ENCODE measurements around the gene CMTM1.
A peak's percentile ranks its signal among the peaks of the same experiment; 100 is the strongest.
"Not testable (repeated sequence)": the region's sequence is repeated elsewhere in the genome, so short reads cannot be mapped to it uniquely, and the experiment has no call there.

CMTM1 gene

DNA sequence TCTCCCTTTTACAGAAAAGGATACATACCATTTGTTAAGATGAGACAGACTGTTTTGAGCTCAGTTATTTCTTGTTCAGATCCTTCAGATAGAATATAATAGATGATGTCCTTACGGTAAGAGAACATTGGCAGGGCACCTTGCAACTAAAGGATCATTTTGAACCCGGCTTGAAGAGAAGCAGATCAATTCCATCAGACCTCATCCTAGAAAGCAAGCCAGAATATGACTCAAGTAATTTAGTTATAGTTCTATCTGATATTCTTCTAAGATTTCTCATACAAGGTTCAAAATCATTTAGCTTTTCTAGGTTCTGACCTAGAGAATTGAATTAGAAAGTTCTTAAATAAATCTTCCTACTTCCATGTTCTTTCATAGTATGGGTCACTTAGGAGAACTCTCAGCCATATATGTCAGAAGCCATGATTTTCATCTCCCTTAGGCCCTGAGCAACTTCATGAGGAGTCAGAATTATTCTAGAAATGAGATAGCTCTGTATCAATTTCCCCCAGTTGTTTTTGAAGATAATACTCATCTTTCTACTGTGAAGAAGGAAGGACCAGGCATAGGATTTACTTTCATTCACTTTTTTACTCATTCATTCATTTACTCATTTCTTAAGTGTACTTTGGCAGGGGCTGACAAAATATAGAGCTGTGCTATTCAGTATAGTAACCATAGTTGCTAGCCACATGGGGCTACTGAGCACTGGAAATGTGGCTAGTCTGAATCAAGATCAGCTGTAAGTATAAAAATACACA, 2.5 kb upstream of the CMTM1 start:
- DNase-seq: no peak

DNA sequence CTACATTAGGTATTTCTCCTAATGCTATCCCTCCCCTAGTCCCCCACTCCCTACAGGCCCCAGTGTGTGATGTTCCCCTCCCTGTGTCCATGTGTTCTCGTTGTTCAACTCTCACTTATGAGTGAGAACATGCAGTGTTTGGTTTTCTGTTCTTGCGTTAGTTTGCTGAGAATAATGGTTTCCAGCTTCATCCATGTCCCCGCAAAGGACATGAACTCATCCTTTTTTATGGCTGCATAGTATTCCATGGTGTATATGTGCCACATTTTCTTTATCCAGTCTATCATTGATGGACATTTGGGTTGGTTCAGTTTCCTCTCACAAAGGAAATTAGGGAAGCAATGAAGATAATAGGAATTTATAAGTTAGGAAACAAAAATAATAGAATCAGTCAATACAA, 1.0 kb downstream of the CMTM1 start:
- DNase-seq: not testable (repeated sequence)

DNA sequence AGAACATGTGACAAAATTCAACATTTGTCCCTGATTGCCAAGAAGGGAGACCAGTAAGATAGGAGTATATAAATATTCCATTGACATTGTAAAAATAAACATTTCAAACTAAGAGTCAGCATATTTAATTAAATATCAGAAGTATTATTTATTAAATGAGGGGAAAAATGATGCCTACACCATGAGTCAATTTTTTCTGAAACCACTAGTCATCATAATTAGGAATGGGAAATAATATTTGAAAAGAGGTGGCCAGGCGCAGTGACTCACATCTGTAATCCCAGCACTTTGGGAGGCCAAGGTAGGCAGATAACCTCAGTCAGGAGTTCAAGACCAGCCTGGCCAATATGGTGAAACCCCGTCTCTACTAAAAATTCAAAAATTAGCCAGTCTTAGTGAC, 2.1 kb downstream of the CMTM1 start:
- no peak for DNase-seq

DNA sequence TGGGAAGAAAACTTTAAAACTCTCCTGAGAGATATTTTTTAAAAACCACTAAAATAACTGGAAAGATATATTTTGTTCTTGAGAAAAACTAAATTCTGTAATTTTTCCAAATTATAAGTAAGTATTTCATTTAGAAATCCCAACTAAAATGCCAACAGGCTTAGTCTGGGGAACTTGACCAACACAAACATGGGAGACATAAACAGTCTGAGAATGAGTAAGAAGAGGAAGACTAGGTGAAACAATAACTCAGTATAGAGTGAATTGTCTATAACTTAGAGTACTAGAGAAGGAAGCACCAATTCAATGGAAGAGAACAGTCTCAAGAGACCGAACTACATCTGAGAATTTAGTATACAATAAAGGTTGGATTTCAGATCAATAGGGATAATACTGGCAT, 2.9 kb downstream of the CMTM1 start:
- no peak for DNase-seq

DNA sequence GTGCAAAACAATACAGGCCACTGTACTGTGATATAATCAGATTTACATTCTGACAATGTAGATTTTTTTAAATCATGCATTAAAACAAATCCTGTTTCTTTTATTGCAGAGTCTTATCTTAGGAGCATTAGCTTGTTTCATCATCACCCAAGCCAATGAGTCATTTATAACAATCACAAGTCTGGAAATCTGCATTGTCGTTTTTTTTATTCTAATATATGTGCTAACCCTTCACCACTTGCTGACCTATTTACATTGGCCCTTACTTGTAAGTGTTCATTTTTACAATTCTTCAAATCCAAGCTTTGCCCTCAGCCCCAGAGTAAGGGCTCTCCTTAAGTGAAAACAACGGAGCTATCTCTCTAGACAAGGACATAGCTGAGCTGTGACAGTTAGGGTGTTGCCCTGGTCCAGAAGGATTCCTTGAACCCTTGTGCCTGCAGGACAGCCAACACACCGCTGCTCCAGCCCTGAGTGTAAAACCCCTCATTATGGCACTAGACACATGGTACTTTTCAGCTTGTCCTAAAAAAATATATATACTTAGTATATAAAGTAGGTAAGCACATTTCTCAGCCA, 3.7 kb downstream of the CMTM1 start:
- no peak for DNase-seq

DNA sequence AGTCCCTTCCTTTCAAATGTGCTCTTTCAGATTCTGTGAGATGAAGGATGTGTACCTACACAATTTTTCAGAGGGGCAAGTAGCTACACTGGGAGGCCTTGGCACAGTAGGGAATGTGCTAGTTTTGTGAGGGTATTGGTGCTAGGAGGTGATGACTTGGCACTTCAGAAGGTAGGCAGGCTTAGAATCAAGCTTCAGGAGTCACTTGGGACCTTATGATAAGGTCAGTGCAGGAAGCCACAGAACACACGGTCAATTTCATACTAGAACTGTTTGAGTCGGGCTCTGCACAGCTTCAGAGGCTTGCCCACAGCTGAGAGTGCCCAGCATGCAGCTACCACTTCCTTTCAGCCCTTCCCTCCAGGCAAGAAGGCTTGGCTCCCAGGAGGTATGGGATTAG, 6.1 kb downstream of the CMTM1 start:
- DNase-seq: no peak

DNA sequence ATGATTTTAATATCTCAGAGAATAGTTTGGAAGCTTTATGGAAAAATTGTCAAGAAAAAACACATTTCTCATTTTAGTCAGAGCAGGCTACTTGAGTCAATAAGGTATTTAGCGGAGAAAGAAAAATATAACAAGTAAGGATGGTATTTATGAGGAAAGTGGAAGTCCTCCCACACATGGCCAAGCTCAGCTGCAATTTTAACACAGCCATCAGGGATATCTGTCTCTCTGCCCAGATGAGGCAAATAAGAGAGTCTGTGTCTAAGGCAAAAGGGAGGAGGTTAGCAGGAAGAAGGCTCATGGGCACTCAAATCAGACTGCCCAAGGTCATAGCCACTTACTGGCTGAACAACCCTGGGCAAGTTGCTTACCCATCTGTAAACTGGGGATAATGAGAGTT, 7.8 kb downstream of the CMTM1 start:
- DNase-seq: no peak

DNA sequence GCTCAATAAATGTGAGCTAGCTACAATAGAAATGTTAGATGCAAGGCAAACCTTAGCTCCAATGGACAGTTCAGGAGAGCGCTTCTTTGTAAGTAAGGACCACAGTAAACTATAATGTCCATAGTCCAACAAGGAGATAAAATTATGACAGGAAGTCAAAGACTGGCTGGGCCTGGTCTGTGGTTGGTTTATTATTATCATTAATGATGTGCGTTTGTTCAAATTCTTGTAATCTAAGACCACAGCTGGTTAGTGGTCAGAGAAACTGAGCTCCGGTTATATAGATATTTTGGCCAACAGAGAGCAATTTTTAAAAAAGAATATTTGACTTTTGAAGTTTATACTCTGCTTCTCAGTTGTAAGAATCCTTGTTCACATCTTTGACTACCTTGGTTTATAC, 8.3 kb downstream of the CMTM1 start:
- no peak for DNase-seq

DNA sequence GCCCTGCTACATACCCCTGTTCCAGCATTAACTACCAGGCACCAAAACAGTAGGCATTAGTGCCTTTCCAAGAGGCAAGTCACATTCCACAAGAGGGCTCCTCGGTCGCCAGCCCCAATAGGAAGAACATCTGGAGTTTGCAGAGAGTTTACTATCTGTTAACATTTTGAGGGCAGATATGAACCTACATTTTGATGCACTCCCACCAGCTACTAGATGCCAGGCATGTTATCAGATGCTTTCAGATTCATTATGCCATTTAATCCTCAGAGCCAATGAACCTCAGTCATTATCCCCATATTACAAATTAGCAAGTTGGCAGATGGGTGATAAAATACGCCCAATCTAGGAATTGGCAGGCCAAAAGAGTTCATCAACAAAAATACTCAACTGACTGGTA, 8.8 kb downstream of the CMTM1 start:
- DNase-seq: no peak

DNA sequence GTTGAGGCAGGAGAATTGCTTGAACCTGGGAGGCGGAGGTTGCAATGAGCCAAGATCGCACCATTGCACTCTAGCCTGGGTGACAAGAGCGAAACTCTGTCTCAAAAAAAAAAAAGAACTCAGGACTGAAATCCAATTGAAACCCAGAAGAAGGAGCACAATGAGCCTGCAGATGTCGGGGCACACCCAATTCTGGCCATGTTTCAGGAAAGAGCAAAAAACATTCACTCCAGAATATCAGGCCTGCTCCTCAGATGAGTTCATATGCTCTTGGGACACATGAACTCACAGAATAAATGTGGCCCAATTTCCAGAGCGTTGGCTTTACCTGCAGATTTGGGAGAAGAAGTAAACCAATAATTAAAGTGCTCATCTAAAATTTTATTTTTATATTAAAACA, 10.1 kb downstream of the CMTM1 start:
- no peak for DNase-seq

DNA sequence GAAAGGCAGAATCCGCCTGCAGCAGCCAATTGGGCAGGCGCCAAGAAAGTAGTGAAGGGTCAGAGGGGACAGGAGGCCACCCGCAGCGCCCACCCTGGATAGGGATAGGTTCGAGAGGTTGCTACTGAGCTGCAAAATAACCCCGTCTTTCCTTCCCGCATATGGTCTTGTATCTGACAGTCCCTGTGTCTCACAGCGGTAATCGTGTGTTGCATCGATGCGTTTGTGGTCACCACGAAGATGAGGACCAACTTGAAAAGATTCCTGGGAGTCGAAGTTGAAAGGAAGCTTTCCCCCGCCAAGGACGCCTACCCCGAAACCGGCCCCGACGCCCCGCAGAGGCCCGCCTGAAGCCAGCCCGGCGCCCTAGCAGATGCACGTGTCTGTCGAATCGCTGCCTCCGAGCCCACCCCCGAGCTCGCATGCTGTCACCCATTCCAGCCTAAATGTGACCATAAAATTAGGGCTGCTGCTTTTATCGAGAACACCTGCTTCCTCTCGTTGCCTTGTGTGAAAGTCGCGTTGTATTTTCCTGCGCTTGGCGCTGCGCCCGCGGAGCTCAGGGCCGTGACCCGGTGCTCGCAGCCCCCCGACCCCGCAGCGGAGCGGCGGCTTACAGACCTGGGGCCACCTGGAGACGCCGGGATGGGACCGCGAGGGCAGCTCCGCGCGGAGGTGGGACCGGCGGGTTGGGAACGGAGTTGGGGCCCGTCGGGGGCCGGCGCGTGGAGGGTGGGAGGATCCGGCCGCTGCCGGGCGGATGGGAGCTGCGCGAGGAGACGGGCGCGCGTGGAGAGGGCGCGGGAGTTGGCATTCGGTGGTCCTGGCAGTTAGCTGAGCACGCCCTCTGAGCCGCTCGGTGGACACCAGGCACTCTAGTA, 12.7 kb downstream of the CMTM1 start, which contains the start of gene CMTM2:
Gene CMTM2, plus strand, starts transcription at position 813 of the 881 bp plus-strand sequence. CDS start 145 bp downstream, outside the sequence.
- DNase-seq: no peak

DNA sequence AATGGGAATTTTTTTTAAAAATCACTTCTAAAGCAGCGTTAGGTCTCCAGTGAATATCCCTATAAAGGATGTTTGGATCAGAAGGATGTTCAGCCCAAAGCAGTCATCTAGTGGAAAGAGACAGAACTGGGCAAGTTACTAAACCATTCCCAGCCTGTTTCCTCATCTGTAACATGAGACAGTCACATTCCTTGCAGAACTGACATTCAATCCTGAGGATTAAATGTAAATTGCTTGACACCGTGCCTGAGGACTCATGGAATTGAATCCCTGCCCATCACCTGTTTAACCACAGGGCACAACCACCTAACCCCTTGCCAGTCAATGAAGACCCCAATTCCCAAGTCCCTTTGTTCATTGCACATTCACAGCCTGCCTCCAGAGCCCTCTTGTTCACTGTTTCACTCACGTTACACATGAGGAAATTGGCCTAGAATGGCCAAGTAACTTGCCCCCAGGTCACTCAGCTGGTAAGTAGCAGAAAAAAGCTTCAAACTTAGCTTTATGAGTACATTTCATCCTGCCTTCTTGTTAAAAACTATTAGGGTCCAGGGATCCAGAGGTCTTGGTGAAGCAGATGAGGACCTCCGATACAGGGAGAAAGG, 14.5 kb downstream of the CMTM1 start:
- DNase-seq: peak; percentile 1

DNA sequence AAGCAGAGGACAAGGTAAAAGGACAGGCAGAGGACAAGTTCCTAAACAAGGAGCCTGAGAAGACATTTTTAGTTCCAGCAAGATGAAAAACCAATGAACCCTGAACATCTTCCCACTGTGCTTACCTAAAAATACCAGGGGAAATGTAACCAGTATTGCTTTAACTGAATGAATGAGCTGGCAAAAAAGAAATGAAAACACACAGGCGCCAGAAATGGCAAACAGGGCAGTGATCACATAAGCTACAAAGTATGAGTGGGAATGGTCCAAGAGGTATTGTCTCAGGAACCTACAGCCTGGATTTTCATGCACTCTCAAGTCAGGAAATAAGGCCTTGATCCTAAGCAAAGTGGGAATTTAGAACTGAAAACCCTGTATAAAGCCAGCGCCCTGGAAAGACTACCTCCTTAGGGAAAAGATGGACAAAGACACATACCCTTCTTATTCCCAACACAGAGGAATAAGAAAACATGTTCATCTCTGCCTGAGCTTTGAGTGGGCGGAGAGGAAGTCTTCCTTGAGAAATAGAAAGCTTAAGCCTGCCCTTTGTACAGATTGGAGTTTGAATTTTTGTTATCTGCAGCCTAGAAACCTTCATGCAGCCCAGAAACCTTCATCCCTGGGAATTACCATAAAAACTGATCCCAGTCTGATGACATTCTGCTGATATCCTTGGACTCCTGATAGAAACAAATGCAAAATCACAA, 15.2 kb downstream of the CMTM1 start:
- DNase-seq: no peak

DNA sequence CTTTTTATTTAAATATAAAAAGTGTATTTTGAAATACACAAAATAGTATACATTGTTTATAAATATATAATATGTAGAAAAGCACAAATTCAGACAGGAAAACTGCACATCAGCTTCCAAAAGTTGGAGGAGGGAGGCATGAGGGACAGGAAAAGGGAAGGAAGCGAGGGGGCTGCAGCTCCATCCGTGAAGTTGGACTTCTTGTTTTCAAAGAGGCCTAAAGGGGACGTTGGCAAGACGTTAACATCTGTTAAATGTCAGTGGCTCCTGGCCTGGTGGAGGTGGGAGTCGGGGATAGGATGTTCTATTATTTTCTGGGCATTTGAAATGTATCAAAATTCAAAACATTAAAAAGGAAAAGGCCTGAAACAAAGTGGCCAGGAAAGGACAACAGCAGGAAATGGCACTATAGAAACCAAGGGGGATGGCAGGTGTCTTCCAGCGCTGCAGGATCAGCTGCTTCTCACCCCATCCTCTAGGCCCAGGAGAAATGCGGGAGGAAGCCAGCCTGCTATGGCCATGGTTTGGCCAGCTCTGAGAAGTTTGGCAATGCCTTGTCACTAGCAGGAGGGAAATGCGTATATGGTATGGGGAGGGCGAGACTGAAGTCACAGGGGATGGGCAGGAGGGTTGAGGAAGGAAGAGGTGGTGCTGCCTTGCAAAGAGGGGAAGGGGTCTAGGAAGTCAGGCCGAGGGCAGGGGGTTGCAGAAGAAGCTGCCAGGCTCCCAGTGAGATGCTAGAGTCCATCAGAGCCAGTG, 19.4 kb downstream of the CMTM1 start:
- DNase-seq: no peak

DNA sequence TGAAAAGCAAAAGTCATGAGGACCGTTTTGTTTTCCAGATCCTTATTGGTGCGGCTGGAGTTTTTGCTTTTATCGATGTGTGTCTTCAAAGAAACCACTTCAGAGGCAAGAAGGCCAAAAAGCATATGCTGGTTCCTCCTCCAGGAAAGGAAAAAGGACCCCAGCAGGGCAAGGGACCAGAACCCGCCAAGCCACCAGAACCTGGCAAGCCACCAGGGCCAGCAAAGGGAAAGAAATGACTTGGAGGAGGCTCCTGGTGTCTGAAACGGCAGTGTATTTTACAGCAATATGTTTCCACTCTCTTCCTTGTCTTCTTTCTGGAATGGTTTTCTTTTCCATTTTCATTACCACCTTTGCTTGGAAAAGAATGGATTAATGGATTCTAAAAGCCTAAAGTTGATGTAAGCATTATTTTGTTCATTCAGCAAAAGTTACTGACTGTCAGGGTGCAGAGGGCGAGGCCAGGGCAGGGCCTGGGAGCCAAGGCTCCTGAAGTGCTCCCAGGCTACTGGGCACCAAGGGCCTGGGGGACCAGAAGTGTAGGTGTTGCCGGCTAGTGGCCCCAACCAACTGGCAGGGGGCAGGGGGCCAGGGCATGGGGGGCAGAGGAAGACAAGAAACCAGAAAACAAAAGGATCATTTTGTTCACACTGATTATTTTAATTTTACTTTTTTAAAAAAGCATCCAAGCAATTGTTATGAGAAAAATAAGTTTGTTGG, 21.8 kb downstream of the CMTM1 start:
- DNase-seq: no peak

DNA sequence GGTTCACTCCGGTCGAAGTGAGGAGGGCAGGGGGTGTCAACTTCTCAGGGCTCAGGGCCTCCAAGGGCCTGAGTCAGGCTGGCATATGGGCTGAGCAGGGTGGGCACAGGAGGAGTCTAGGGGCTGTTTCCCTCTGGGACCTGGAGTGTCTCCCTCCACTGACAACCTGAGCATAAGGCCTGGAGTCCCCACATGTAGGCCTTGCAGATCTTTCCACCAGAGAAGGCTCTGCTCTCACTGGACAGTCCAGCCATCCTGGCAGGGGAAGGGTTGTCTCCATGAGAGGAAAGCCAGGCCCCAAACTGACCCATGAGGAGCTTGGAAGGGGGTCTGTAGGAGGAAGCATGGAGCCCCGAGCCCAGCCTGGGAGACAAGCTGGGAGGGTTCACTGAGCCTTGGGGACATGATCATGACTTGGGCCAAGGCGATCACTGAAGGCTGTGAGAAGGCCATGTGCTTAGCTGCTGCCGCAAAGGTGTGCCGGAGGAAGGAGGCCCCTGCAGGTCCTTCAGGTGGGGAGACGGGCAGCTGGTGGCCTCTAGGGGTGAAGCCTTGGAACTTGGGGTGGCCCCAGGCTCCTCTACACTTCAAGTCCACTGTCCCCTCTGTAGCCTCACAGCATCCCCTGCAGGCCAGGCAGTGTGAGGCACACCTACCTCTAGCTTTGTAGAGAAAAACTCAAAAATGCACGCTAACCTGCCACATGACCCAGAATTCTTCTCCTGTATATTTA, 22.9 kb downstream of the CMTM1 start:
- DNase-seq: no peak

DNA sequence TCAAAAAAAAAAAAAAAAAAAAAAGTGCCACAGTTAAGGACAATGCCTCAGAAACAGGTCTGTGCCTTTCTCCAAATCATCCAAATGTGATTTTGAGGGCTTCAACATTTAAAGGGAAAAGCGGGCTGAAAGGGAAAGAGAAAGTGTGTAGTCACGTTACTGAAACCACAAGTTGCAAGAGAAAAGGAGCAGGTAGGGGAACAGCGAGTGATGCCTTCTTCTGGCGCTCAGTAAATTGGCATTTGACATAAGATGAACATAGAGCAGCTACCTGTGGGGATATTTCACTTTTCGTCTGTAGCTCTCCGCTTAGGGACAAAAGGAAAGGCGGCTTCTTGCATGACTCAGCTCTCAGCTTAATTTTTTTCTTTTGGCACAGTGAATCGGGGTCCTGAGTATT, 24.1 kb downstream of the CMTM1 start:
- no peak for DNase-seq

DNA sequence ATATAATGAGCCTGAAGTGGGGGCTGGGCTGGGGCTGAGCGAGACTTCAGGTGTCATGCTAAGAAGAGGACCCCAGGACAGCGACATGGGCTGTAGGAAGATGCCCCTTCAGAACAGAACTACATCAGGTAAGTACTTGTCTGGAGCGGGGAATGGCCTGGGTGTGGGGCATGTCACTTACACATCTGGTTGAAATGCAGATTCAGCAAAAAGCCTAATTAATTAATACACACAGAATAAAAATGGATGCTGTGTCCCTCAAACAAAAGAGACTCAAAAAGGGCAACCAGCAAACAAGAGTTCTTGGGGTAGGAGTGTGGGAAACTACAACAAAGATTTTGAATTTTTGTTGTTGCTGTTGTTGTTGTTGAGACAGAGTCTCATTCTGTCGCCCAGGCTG, 24.8 kb downstream of the CMTM1 start:
- DNase-seq: no peak

DNA sequence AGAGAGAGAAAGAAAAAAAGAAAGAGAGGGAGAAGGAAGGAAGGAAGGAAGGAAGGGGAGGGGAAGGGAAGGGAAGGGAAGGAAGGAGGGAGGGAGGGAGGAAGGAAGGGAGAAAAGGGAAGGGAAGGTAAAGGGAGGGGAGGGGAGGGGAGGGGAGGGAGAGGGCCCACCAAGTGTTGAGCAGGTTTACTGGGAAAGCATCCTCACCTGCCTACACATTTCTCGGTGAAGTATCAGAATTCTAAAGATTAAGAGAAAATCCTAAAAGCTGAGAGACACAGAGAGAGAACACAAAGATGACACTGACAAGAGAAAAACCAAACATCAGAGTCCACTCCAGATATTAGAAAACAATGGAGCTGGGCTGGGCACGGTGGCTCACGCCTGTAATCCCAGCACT, 26.0 kb downstream of the CMTM1 start:
- DNase-seq: no peak

DNA sequence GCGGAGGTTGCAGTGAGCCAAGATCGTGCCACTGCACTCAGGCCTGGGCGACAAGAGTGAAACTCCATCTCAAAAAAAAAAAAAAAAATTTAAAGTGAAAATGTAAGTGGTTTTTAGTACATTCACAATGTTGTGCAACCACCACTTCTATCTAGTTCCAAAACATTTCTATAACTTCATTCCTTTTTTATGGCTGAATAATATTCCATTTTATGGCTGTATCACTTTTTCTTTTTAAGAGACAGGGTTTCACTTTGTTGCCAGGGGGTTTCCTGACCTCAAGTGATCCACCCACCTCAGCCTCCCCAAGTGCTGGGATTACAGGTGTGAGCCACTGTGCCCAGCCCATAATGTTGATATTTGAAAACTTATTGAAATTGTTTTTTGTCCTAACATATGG, 26.6 kb downstream of the CMTM1 start:
- no peak for DNase-seq

DNA sequence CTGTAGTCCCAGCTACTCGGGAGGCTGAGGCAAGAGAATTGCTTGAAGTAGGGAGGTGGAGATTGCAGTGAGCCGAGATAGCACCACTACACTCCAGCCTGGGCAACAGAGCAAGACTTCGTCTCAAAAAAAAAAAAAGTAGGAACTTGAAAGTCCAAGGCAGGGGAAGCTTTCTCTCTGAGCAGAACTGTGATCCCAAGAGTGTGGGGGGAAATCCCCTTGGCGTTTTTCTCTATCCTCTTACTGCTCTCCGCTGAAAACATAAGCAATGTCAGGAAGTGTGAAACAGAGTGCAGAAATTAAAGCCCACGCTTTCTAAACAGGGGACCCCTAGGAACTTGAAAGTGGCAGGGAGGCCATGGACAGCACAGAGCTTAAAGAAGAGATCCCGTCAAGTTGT, 28.5 kb downstream of the CMTM1 start:
- DNase-seq: no peak
